ENCODE data around the gene PPP1R3A.
"Not testable (repeated sequence)": the region's sequence is repeated elsewhere in the genome, so short reads cannot be mapped to it uniquely, and the experiment has no call there.

PPP1R3A gene, protein sequence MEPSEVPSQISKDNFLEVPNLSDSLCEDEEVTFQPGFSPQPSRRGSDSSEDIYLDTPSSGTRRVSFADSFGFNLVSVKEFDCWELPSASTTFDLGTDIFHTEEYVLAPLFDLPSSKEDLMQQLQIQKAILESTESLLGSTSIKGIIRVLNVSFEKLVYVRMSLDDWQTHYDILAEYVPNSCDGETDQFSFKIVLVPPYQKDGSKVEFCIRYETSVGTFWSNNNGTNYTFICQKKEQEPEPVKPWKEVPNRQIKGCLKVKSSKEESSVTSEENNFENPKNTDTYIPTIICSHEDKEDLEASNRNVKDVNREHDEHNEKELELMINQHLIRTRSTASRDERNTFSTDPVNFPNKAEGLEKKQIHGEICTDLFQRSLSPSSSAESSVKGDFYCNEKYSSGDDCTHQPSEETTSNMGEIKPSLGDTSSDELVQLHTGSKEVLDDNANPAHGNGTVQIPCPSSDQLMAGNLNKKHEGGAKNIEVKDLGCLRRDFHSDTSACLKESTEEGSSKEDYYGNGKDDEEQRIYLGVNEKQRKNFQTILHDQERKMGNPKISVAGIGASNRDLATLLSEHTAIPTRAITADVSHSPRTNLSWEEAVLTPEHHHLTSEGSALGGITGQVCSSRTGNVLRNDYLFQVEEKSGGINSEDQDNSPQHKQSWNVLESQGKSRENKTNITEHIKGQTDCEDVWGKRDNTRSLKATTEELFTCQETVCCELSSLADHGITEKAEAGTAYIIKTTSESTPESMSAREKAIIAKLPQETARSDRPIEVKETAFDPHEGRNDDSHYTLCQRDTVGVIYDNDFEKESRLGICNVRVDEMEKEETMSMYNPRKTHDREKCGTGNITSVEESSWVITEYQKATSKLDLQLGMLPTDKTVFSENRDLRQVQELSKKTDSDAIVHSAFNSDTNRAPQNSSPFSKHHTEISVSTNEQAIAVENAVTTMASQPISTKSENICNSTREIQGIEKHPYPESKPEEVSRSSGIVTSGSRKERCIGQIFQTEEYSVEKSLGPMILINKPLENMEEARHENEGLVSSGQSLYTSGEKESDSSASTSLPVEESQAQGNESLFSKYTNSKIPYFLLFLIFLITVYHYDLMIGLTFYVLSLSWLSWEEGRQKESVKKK

GRCh38 chr7:113918946-113919345 is at the start of gene PPP1R3A:
Gene PPP1R3A (minus strand): TSS chr7:113919009. CDS start chr7:113918996, 13 bp downstream.
- no peak for DNase-seq (ENCODE audit: low spot score)

- no peak for DNase-seq (ENCODE audit: low spot score)
Measured at GRCh38 chr7:113963356-113963755, 44.5 kb upstream of the PPP1R3A start.

DNA sequence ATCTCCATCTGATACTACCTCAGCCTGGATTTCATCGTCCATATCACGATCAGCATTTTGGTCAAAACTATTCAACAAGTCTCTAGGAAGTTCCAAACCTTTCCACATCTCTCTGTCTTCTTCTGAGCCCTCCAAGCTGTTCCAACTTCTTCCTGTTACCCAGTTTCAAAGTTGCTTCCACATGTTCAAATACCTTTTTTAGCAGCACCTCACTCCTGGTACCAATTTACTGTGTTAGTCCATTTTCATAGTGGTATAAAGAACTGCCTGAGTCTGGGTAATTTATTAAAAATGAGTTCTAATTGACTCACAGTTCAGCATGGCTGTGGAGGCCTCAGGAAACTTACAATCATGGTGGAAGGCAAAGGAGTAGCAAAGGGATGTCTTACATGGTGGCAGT is 41.1 kb upstream of the PPP1R3A start:
- no peak for DNase-seq (ENCODE audit: low spot score)

DNA sequence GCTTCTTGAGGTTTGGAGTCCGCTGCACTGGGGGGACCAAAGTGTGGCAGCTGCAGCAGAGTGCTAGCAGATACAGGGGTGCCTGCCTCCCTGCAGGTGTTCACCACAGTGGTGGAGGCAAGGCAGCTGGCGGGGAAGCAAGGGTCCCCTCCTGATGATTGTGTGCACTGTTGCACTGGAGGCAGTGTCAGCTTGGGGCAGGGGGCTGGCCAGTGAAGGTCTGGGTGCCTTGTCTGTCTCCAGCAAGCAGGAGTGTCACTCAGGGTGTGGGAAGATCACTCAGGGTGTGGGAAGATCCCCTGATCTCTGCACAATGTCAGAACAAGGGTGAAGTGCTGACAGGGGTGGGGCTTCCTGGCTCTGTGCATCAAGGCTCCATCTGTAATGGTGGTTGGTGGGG is 36.3 kb upstream of the PPP1R3A start:
- DNase-seq (ENCODE audit: low spot score) = no peak

DNA sequence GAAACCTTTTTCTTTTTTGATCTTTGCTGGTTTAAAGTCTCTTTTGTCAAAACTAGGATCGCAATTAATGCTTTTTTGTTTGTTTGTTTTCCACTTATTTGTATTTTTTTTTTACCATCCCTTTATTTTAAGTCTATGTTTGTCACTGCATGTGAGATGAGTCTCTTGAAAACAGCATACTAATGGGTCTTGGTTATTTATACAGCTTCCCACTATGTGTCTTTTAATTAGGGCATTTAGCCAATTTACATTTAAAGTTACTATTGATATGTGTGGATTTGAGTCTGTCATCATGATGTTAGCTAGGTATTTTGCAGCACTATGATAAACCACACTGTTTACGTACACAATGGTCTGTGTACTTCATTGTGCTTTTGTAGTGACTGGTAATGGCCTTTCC is 34.7 kb upstream of the PPP1R3A start:
- no peak for DNase-seq (ENCODE audit: low spot score)

GRCh38 chr7:113945018-113945938 is 26.5 kb upstream of the PPP1R3A start:
- no peak for DNase-seq (ENCODE audit: low spot score)

DNA sequence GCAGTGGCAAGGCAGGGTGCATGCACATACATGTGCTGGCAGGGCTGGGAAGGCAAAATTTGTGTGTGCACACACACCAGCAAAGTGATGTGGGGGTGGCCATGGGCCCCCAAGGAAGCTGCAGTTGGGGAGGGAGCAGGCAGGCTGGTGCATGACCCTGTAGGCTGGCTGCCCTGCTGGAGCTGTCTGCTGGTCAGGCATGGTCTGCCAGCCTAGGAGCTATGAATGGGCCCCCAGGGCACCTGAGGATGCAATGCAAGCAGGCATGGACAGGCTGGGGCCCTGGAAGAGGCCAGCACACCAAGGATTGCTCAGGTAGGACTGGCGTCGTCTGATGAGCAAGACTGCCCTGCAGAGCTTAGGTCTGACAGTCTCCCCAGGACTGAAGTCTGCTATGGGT is 18.2 kb upstream of the PPP1R3A start:
- no peak for DNase-seq (ENCODE audit: low spot score)

DNA sequence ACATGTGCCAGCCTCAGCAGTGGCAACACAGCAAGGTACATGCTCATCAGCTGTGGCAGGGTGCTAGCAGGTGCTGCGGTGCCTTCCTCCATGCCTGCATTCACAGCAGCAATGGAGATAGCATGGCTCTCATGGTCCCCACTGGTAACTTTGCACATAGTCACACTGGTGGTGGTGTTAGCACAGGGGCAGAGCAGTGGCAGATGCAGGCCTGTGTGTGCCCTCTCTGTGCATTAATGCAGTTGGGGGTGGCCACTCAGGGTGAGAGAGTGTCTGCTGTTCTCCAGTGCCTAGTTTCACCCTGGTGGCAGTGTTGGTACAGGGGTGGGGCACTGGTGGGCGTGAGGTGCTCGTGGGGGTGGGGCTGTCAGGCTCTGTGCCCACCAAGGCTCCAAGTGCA is 17.7 kb upstream of the PPP1R3A start:
- DNase-seq (ENCODE audit: low spot score) = no peak

- not testable (repeated sequence) for DNase-seq (ENCODE audit: low spot score)
Measured at GRCh38 chr7:113929389-113929788, 10.6 kb upstream of the PPP1R3A start.

DNA sequence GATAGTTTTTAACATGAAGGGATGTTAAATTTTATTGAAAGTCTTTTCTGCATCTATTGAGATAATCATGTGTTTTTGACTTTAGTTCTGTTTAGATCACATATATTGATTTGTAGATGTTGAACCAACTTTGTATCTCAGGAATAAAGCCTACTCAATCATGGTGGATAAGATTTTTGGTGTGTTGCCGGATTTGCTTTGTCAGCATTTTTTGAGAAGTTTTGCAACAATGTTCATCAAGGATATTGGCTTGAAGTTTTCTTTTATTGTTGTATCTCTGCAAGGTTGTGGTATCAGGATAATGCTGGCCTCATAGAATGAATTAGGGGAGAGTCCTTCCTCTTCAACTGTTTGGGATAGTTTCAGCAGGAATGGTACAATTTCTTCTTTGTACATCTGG is 9.3 kb upstream of the PPP1R3A start:
- no peak for DNase-seq (ENCODE audit: low spot score)

- DNase-seq (ENCODE audit: low spot score) = no peak
Measured at GRCh38 chr7:113922049-113922448, 3.2 kb upstream of the PPP1R3A start.

DNA sequence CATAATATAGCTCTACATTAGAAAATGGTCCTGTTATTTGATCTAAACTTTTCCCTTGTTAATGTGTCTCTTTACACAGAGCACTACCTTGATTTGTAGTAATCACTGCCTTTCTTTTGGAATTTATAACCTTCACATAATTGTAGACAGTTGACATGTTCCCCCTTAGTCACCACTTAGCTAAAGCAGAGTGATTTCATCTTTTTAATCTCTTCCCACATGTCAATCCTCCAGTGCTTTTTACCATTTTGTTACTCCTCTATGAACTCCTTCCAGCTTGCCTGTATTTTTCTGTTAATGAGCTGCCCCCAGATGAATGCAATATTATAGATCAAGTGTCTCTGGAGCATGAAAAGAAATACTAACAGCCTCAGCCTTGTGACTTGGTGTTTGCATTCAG is 2.6 kb upstream of the PPP1R3A start:
- no peak for DNase-seq (ENCODE audit: low spot score)

GRCh38 chr7:113917840-113918239 is 969 bp downstream of the PPP1R3A start:
- no peak for DNase-seq (ENCODE audit: low spot score)

- DNase-seq (ENCODE audit: low spot score) = no peak
Measured at GRCh38 chr7:113915956-113916355, 2.9 kb downstream of the PPP1R3A start.

DNA sequence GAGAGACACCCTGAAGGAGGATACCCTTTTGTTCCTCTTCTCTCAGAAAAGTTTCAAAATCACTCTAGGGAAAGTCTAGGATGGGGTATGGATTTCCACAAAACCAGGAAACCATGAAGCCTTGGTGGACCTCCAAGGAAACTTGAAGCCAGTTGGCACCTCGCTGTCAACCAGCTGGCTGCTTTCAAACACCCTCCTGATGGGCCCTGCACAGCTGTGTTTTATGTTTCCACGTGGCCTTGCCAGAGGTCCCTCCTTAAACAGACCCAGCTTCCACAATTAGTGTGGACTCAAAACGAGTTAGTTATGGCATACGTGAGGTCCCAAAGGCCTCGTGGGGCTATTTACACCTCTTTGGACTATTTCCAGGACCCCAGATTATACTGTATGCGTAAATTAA is 5.9 kb downstream of the PPP1R3A start:
- DNase-seq (ENCODE audit: low spot score) = peak; percentile 67

- DNase-seq (ENCODE audit: low spot score) = no peak
Measured at GRCh38 chr7:113907617-113908016, 11.2 kb downstream of the PPP1R3A start.

DNA sequence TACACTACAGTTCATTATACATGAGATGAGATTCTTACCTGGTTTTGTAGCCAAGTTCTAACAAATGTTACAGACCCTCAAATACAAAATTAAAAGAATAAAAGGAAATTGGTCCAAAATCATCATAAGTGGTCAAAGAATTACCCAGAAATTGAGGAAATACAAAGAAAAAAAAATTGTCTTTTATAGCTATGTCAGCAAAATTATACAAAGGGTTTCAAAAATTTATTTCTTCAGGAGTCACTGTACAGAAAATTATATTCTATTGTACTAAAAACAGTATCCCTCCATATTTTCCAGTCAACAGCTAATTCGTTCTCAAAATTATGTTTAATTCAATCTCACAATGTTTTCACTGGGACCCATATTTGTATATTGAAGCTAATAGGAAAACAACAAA is 14.3 kb downstream of the PPP1R3A start:
- no peak for DNase-seq (ENCODE audit: low spot score)

DNA sequence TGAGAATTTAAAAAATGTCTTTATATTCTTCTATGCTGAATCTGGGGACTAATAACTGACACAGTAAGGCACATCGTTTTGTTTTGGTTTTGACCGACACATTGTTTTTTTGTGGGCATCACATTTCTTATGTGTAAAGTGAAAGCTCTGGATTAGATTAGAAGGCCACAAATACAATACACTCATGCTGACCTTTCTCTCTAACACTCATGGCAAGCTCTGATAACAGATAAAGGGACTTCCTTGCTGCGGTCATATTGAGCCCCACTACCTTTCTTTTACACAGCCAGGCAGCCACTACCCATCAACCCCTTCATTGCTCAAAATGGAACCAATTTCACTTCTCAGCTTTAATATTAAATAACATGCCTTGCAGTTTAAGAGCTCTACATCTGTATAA is 26.0 kb downstream of the PPP1R3A start:
- DNase-seq (ENCODE audit: low spot score) = no peak

DNA sequence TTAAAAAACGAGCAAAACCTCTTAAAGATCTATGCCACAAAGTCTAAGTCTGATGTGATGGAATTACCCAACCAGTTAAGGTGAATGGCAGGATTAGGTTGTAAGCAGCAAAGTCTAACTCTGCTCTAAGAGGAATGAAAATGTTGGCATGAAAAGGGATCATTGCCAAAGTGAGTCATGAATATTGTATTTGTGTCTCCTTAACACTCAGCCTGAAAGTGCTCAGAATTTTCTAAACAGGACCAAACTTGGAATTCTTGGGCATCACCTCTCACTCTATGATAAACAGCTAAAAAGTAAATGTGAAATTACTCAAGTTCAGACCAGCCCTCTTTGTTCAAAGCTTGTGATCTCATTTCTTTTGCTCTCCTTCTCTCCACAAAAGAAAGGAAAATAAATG is 27.0 kb downstream of the PPP1R3A start:
- no peak for DNase-seq (ENCODE audit: low spot score)

DNA sequence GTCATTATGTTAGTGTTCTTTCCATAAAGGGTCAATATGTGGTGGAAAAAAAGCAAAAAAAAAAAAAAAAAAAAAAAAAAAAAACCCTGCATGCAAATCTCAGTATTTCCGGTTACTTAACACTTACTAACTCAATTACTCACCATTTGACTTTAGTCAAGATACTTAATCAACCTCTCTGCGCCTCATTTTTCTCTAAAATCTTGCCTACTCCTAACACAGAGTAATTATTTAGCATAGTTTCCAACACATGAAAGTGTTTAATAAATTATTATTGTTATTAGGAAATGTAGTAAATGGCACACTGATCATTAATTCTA is 27.8 kb downstream of the PPP1R3A start:
- no peak for DNase-seq (ENCODE audit: low spot score)

GRCh38 chr7:113890331-113891030 is 28.3 kb downstream of the PPP1R3A start:
- no peak for DNase-seq (ENCODE audit: low spot score)
